Astrocyte (in vitro differentiated cells and primary cell): ENCODE measurements around the gene LDAH. TPM values are rescaled to one million over a fixed set of nuclear protein-coding genes. Genes with fewer than 3 reads are reported as not detected.

ENCODE experiments used
- DNase-seq: peaks from one replicate; pipeline ENCODE4 v3.0.0-alpha.2; 2010; ENCODE audit warnings: low read depth
- FAIRE-seq: peaks from 2 replicates; lab custom pipeline; 2011; peaks lifted over from hg19 to GRCh38; lab: Jason Lieb, UNC
- H2AFZ ChIP-seq: 2 replicates; pipeline ENCODE4 v1.6.0; 2012; ENCODE audit warnings: low read depth, low read length, inconsistent platforms
- H3K27ac ChIP-seq: 2 replicates; pipeline ENCODE4 v1.5.1; 2011; ENCODE audit warnings: low read depth, low read length, inconsistent platforms
- H3K27me3 ChIP-seq: 2 replicates; pipeline ENCODE4 v1.6.0; 2011; ENCODE audit warnings: low read length, inconsistent platforms; ENCODE audit not compliant: insufficient read depth
- H3K36me3 ChIP-seq: 2 replicates; pipeline ENCODE4 v1.5.1; 2011; ENCODE audit warnings: low read length, inconsistent platforms; ENCODE audit not compliant: insufficient read depth
- H3K4me1 ChIP-seq: 2 replicates; pipeline ENCODE4 v1.5.1; 2011; ENCODE audit warnings: low read length, inconsistent platforms; ENCODE audit not compliant: insufficient read depth
- H3K4me2 ChIP-seq: 2 replicates; pipeline ENCODE4 v1.6.0; 2012; ENCODE audit warnings: low read length, inconsistent platforms
- H3K4me3 ChIP-seq: 2 replicates; pipeline ENCODE4 v1.5.1; 2011; ENCODE audit warnings: low read depth, mild to moderate bottlenecking, low read length, inconsistent platforms; ENCODE audit not compliant: insufficient read depth
- H3K79me2 ChIP-seq: 2 replicates; pipeline ENCODE4 v1.6.0; 2012; ENCODE audit warnings: mild to moderate bottlenecking, low read length, inconsistent platforms; ENCODE audit not compliant: insufficient read depth
- H3K9ac ChIP-seq: 2 replicates; pipeline ENCODE4 v1.6.0; 2012; ENCODE audit warnings: mild to moderate bottlenecking, low read length, inconsistent platforms
- H3K9me3 ChIP-seq: 2 replicates; pipeline ENCODE4 v1.5.1; 2012; ENCODE audit warnings: low read depth, mild to moderate bottlenecking, low read length, inconsistent platforms; ENCODE audit not compliant: insufficient read depth
- H4K20me1 ChIP-seq: 2 replicates; pipeline ENCODE4 v1.6.0; 2012; ENCODE audit warnings: low read length, inconsistent platforms; ENCODE audit not compliant: insufficient read depth
- H3K27ac Mint-ChIP-seq: one replicate; pipeline ENCODE4 v1.8.0; 2021; ENCODE audit warnings: mild to moderate bottlenecking, mixed read lengths; ENCODE audit not compliant: unreplicated experiment
- H3K27me3 Mint-ChIP-seq: one replicate; pipeline ENCODE4 v1.8.0; 2021; ENCODE audit warnings: low read depth, mixed read lengths; ENCODE audit not compliant: unreplicated experiment
- H3K36me3 Mint-ChIP-seq: one replicate; pipeline ENCODE4 v1.8.0; 2021; ENCODE audit warnings: low read depth, mixed read lengths; ENCODE audit not compliant: unreplicated experiment
- H3K4me1 Mint-ChIP-seq: one replicate; pipeline ENCODE4 v1.8.0; 2021; ENCODE audit warnings: low read depth, mixed read lengths; ENCODE audit not compliant: unreplicated experiment
- H3K4me3 Mint-ChIP-seq: one replicate; pipeline ENCODE4 v1.8.0; 2021; ENCODE audit warnings: mild to moderate bottlenecking, moderate library complexity, mixed read lengths; ENCODE audit not compliant: unreplicated experiment
- H3K9me3 Mint-ChIP-seq: one replicate; pipeline ENCODE4 v1.8.0; 2021; ENCODE audit warnings: mild to moderate bottlenecking, mixed read lengths; ENCODE audit not compliant: unreplicated experiment
- EZH2 ChIP-seq: IDR thresholded peaks from 2 replicates; pipeline ENCODE4 v1.6.1; 2012; ENCODE audit warnings: mild to moderate bottlenecking, low read length, inconsistent platforms; ENCODE audit not compliant: insufficient read depth
- total RNA-seq: library from RNA; stranded (reverse); gene quantifications from 2 replicates; pipeline ENCODE4 v1.2.1, GENCODE V29; 2021
- TF ChIP-seq, protein P1 (sequence below): IDR thresholded peaks from 2 replicates; pipeline ENCODE4 v1.5.1; 2011; ENCODE audit warnings: low read depth, mild to moderate bottlenecking, inconsistent platforms, low read length, moderate library complexity; ENCODE audit not compliant: insufficient read depth

Gene LDAH
- total RNA-seq, 1 donor from 2014 or later = 19.3 TPM

DNA sequence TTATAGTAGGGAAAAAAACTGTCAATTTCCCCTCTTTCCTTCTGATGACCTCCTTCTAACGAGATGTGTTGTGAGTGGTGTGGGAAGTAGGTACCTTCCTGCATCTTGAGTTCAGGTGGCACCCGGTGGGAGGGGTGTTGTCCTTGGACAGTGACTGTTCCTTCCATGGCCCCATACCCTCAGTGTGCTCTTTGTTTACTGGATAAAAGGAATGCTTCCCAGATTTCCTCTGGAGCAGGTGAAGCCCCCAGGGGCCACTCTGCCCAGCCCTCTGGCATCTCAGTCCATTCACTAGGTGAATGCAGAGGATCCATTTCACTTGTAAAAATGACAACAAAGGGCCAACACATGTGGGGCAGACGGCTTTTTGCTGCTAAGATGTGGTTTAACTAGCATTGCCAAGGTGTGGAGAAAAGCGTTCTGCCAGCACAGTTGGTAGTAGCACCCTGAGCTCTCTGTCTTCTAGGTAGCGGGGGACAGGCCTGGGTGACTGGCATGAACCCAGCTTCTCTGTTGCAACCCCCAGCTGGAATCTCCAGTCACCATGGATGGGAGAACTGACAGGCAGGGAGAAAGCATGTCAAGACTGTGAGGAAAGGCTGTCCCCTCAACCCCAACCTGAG, 149.1 kb downstream of the LDAH start:
- H3K27me3 Mint-ChIP-seq = peaks cover 39% of the 10 kb centered on the region
- no peak for FAIRE-seq
- peaks cover 51% of the 10 kb centered on the region for H3K27me3 ChIP-seq

DNA sequence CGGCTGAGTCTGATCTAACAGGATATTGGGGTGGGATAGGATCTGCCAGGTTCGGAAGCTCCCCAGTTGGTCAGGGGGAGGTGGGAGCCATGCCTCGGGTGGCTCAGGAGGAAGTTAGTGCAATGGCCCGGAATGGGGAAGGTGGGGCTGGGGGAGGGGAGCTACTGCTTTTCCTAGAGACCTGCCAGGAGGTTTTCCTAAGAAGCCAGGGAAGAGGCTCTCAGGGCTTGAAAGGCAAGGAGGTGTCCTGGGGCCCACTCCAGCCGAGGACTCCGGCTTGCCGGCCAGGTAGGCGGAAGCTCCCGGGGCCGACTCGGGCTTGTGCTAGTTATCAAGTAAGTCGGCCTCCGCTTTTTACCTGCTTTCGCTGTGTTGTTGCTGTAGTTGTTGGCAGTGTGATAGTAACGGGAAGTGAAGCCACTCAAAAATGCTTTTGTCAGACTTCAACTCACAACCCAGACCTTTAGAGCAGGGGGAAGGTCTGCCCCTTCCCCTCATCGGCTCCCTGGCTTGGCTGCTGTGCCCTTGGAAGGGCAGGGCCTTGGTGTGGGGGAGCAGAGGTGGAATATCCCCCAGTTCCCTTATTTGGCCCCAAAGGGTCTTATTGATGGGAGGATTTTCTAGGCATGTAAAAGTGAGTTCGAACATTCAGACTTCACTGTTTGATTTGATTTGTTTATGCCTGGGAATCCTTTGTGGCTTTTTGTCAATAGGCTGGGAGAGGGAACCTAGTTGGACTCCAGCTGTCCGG, 150.5 kb downstream of the LDAH start:
- peak; percentile 34 for TF ChIP-seq EZH2
- TF ChIP-seq, protein P1, sequence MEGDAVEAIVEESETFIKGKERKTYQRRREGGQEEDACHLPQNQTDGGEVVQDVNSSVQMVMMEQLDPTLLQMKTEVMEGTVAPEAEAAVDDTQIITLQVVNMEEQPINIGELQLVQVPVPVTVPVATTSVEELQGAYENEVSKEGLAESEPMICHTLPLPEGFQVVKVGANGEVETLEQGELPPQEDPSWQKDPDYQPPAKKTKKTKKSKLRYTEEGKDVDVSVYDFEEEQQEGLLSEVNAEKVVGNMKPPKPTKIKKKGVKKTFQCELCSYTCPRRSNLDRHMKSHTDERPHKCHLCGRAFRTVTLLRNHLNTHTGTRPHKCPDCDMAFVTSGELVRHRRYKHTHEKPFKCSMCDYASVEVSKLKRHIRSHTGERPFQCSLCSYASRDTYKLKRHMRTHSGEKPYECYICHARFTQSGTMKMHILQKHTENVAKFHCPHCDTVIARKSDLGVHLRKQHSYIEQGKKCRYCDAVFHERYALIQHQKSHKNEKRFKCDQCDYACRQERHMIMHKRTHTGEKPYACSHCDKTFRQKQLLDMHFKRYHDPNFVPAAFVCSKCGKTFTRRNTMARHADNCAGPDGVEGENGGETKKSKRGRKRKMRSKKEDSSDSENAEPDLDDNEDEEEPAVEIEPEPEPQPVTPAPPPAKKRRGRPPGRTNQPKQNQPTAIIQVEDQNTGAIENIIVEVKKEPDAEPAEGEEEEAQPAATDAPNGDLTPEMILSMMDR = no peak
- Mint-ChIP-seq H3K4me3 (no peak overlapping the region), H3K27ac (no peak overlapping the region), H3K27me3 (peaks cover 50% of the 10 kb centered on the region), H3K9me3 (peaks cover 4% of the 10 kb centered on the region), H3K36me3 (no peaks in the 10 kb centered on the region), H3K4me1 (peaks cover 4% of the 10 kb centered on the region)
- Histone ChIP-seq H3K36me3 (no peaks in the 10 kb centered on the region), H3K9me3 (no peaks in the 10 kb centered on the region), H4K20me1 (peaks cover 10% of the 10 kb centered on the region), H2AFZ (no peak overlapping the region), H3K27me3 (peaks cover 65% of the 10 kb centered on the region), H3K27ac (no peak overlapping the region), H3K79me2 (no peaks in the 10 kb centered on the region), H3K4me2 (no peak overlapping the region), H3K4me1 (peaks cover 10% of the 10 kb centered on the region), H3K9ac (no peak overlapping the region), H3K4me3 (no peak overlapping the region)
- no peak for FAIRE-seq
- no peak for DNase-seq

More for the DNA sequence above, 149.1 kb downstream of the LDAH start:
- Histone ChIP-seq H3K27ac (no peak overlapping the region), H3K9ac (no peak overlapping the region), H3K4me3 (no peak overlapping the region), H3K36me3 (no peaks in the 10 kb centered on the region), H3K9me3 (no peaks in the 10 kb centered on the region), H4K20me1 (peaks cover 4% of the 10 kb centered on the region), H3K79me2 (no peaks in the 10 kb centered on the region), H3K4me1 (peaks cover 10% of the 10 kb centered on the region), H3K4me2 (no peak overlapping the region), H2AFZ (no peak overlapping the region)
- Mint-ChIP-seq H3K4me1 (peaks cover 4% of the 10 kb centered on the region), H3K4me3 (no peak overlapping the region), H3K27ac (no peak overlapping the region), H3K36me3 (peaks cover 2% of the 10 kb centered on the region), H3K9me3 (peaks cover 4% of the 10 kb centered on the region)
- TF ChIP-seq EZH2 = no peak
- TF ChIP-seq, protein P1 = no peak
- DNase-seq = no peak

DNA sequence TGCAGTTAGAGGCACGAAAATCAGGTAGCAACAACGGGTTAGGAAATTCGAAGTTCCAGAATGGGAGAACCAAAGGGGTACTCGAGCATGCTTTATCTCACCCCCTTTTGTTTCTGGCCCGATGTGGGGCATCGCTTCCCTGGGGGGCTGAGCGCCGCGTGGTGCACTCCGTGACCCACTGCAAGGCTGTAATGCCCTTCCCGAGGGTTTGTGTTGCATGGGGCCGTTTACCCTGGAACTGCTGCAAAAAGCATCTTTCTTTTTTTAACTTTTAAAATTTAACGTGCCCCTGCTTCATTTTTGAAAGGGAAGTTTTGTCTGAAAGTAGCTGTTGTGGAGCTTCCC, 151.2 kb downstream of the LDAH start:
- Mint-ChIP-seq H3K9me3 (peaks cover 4% of the 10 kb centered on the region), H3K4me1 (peaks cover 4% of the 10 kb centered on the region), H3K27me3 (peaks cover 50% of the 10 kb centered on the region), H3K27ac (no peak overlapping the region), H3K4me3 (no peak overlapping the region), H3K36me3 (no peaks in the 10 kb centered on the region)
- H4K20me1 ChIP-seq = peaks cover 10% of the 10 kb centered on the region
- no peak for FAIRE-seq
- no peak overlapping the region for H3K4me3 ChIP-seq
- H3K9ac ChIP-seq = no peak overlapping the region
- H3K27me3 ChIP-seq = peaks cover 66% of the 10 kb centered on the region
- no peak overlapping the region for H3K27ac ChIP-seq
- H2AFZ ChIP-seq = no peak overlapping the region
- H3K4me2 ChIP-seq = no peak overlapping the region
- no peak for DNase-seq
- H3K36me3 ChIP-seq = no peaks in the 10 kb centered on the region
- no peak for TF ChIP-seq EZH2
- TF ChIP-seq, protein P1 = no peak
- no peaks in the 10 kb centered on the region for H3K79me2 ChIP-seq
- H3K4me1 ChIP-seq = peaks cover 10% of the 10 kb centered on the region
- no peaks in the 10 kb centered on the region for H3K9me3 ChIP-seq
